ENCODE measurements around the gene IER5L. TPM values are rescaled to one million over a fixed set of nuclear protein-coding genes. Genes with fewer than 3 reads are reported as not detected.
"Not testable (repeated sequence)": the region's sequence is repeated elsewhere in the genome, so short reads cannot be mapped to it uniquely, and the experiment has no call there.

Gene IER5L
- total and polyA plus RNA-seq, 8 donors, result 5.7 to 21.4 (median 8.2) TPM

GRCh38 chr9:129201289-129201688, 23.2 kb upstream of the IER5L start:
- Histone ChIP-seq H3K36me3 (no peaks in the 10 kb centered on the region), H3K4me1 (peaks cover 0 to 15% of the 10 kb centered on the region in 2 donors), H3K9me3 (no peaks in the 10 kb centered on the region), H3K27me3 (peaks cover 0 to 6% of the 10 kb centered on the region in 2 donors), H3K4me3 (no peak overlapping the region), H3K27ac (no peak overlapping the region)
- no peak for TF ChIP-seq CTCF (IDR thresholded peaks at IDR 0.05)
- DNase-seq (no peak), ATAC-seq (no peak)
- intact Hi-C loops (cut with DNase I), result no loop called here

- ATAC-seq, result no peak
- DNase-seq, result no peak
- H3K36me3 ChIP-seq, result no peaks in the 10 kb centered on the region
- H3K4me1 ChIP-seq, result peaks cover 0 to 15% of the 10 kb centered on the region in 2 donors
- H3K9me3 ChIP-seq, result no peaks in the 10 kb centered on the region
- peaks cover 0 to 6% of the 10 kb centered on the region in 2 donors for H3K27me3 ChIP-seq
- H3K4me3 ChIP-seq, result no peak overlapping the region
- no peak for TF ChIP-seq CTCF (IDR thresholded peaks at IDR 0.05)
- H3K27ac ChIP-seq, result no peak overlapping the region
- intact Hi-C loops (cut with DNase I), result no loop called here
These were observed 22.2 kb upstream of the IER5L start for GRCh38 chr9:129200255-129200654.

- Histone ChIP-seq H3K9me3 (no peaks in the 10 kb centered on the region), H3K4me1 (peaks cover 0 to 15% of the 10 kb centered on the region in 2 donors), H3K4me3 (no peak overlapping the region), H3K36me3 (no peaks in the 10 kb centered on the region), H3K27me3 (peaks cover 0 to 12% of the 10 kb centered on the region in 2 donors), H3K27ac (peak overlapping the region; percentile 49 to 76)
- intact Hi-C loops (cut with DNase I), result no loop called here
- TF ChIP-seq CTCF (IDR thresholded peaks at IDR 0.05), result no peak
- DNase-seq (no peak), ATAC-seq (no peak)
These were observed 21.0 kb upstream of the IER5L start for GRCh38 chr9:129199044-129199435.

- ATAC-seq (peak; percentile 23), DNase-seq (peak in 1 of 4 donors; percentile 71)
- H3K36me3 ChIP-seq, result no peaks in the 10 kb centered on the region
- H3K9me3 ChIP-seq, result no peaks in the 10 kb centered on the region
- intact Hi-C loops (cut with DNase I), result no loop called here
- H3K27me3 ChIP-seq, result peaks cover 0 to 17% of the 10 kb centered on the region in 2 donors
- H3K4me3 ChIP-seq, result no peak overlapping the region
- peaks cover 0 to 12% of the 10 kb centered on the region in 2 donors for H3K4me1 ChIP-seq
- no peak for TF ChIP-seq CTCF (IDR thresholded peaks at IDR 0.05)
- H3K27ac ChIP-seq, result peak overlapping the region; percentile 49 to 76
These were observed 20.4 kb upstream of the IER5L start for GRCh38 chr9:129198319-129199043.

- H3K4me1 ChIP-seq, result peaks cover 0 to 6% of the 10 kb centered on the region in 2 donors
- H3K4me3 ChIP-seq, result no peak overlapping the region
- no peaks in the 10 kb centered on the region for H3K36me3 ChIP-seq
- no peak for DNase-seq
- no peak for TF ChIP-seq CTCF (IDR thresholded peaks at IDR 0.05)
- H3K9me3 ChIP-seq, result no peaks in the 10 kb centered on the region
- intact Hi-C loops (cut with DNase I), result no loop called here
- peaks cover 0 to 20% of the 10 kb centered on the region in 2 donors for H3K27me3 ChIP-seq
- H3K27ac ChIP-seq, result peak overlapping the region; percentile 49 to 76
- no peak for ATAC-seq
These were observed 19.9 kb upstream of the IER5L start for GRCh38 chr9:129197978-129198318.

GRCh38 chr9:129197045-129197444, 19.0 kb upstream of the IER5L start:
- ATAC-seq, result not testable (repeated sequence)

More at GRCh38 chr9:129197045-129197444, 19.0 kb upstream of the IER5L start:
- H3K9me3 ChIP-seq; H3K27ac ChIP-seq; intact Hi-C loops (cut with DNase I); H3K36me3 ChIP-seq; H3K4me3 ChIP-seq; DNase-seq; H3K4me1 ChIP-seq: not testable (repeated sequence)
- peaks cover 0 to 20% of the 10 kb centered on the region in 2 donors for H3K27me3 ChIP-seq
